Measurements from ENCODE around the gene GRIK1.

GRIK1 gene

DNA sequence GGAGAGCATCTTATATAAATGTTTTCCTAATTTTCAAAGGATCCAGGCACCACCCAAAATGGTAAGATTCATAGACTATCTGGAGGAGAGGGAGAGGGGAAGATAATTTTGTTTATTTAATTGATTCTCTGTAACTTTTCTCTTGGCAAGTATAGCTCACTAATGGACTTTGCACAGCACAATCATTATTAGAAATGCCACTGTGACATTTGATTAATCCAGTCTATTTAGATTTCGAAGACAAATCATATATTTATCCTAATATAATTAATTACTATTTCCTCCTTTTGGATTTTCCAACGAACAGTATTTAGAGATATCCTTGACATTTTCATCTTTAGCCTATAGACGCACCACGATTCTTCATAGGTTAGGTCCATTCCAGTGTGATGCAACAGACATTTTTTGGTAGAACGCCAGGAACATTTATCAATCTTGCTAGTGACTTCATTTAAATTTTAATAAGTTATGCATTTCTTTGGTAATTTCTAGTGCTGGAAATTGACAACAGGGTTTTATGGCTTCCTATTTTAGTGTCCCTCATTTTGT, 152.4 kb downstream of the GRIK1 start:
- ChIA-PET POLR2A (no interaction called here), CTCF (no interaction called here)
- Histone ChIP-seq H3K36me3 (ENCODE audit: control insufficient read depth in 2 of 2, insufficient read depth in 1 of 2, low read length in 2 of 2) (no peaks in the 10 kb centered on the region), H3K4me3 (ENCODE audit: low read depth, low read length) (no peak overlapping the region), H3K4me1 (ENCODE audit: control insufficient read depth, insufficient read depth, low read length) (no peaks in the 10 kb centered on the region), H3K9me3 (ENCODE audit: control insufficient read depth, insufficient read depth, low read depth, low read length) (no peaks in the 10 kb centered on the region), H3K27ac (ENCODE audit: extremely low read depth, low read depth, low read length) (no peak overlapping the region)
- TF ChIP-seq PRDM10 (tag by site-specific recombination; IDR thresholded peaks at IDR 0.05) (no peak), HOXD13 (CRISPR knock-in tag; IDR thresholded peaks at IDR 0.05; ENCODE audit: borderline replicate concordance) (no peak), ZNF169 (tag by site-specific recombination; IDR thresholded peaks at IDR 0.05) (no peak), ZNF155 (tag by site-specific recombination; IDR thresholded peaks at IDR 0.05) (no peak), ZFP3 (tag by site-specific recombination; IDR thresholded peaks at IDR 0.05; ENCODE audit: low read depth) (no peak), ZNF701 (tag by site-specific recombination; IDR thresholded peaks at IDR 0.05) (no peak), ZNF530 (tag by site-specific recombination; IDR thresholded peaks at IDR 0.05; ENCODE audit: low read depth) (no peak), ZNF132 (tag by site-specific recombination; IDR thresholded peaks at IDR 0.05; ENCODE audit: borderline replicate concordance) (no peak), ZNF596 (tag by site-specific recombination; IDR thresholded peaks at IDR 0.05) (no peak), ZNF19 (tag by site-specific recombination; IDR thresholded peaks at IDR 0.05; ENCODE audit: low read depth) (no peak), ZNF785 (tag by site-specific recombination; IDR thresholded peaks at IDR 0.05) (no peak), ZFP69B (tag by site-specific recombination; IDR thresholded peaks at IDR 0.05) (no peak)
- TF ChIP-seq, protein P1, sequence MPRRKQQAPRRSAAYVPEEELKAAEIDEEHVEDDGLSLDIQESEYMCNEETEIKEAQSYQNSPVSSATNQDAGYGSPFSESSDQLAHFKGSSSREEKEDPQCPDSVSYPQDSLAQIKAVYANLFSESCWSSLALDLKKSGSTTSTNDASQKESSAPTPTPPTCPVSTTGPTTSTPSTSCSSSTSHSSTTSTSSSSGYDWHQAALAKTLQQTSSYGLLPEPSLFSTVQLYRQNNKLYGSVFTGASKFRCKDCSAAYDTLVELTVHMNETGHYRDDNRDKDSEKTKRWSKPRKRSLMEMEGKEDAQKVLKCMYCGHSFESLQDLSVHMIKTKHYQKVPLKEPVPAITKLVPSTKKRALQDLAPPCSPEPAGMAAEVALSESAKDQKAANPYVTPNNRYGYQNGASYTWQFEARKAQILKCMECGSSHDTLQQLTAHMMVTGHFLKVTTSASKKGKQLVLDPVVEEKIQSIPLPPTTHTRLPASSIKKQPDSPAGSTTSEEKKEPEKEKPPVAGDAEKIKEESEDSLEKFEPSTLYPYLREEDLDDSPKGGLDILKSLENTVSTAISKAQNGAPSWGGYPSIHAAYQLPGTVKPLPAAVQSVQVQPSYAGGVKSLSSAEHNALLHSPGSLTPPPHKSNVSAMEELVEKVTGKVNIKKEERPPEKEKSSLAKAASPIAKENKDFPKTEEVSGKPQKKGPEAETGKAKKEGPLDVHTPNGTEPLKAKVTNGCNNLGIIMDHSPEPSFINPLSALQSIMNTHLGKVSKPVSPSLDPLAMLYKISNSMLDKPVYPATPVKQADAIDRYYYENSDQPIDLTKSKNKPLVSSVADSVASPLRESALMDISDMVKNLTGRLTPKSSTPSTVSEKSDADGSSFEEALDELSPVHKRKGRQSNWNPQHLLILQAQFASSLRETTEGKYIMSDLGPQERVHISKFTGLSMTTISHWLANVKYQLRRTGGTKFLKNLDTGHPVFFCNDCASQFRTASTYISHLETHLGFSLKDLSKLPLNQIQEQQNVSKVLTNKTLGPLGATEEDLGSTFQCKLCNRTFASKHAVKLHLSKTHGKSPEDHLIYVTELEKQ (tag by site-specific recombination; IDR thresholded peaks at IDR 0.05; ENCODE audit: borderline replicate concordance) = no peak
- TF ChIP-seq, protein P2, sequence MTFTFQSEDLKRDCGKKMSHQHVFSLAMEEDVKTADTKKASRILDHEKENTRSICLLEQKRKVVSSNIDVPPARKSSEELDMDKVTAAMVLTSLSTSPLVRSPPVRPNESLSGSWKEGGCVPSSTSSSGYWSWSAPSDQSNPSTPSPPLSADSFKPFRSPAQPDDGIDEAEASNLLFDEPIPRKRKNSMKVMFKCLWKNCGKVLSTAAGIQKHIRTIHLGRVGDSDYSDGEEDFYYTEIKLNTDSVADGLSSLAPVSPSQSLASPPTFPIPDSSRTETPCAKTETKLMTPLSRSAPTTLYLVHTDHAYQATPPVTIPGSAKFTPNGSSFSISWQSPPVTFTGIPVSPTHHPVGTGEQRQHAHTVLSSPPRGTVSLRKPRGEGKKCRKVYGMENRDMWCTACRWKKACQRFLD (tag by site-specific recombination; IDR thresholded peaks at IDR 0.05) = no peak

GRCh38 chr21:29786496-29787360, 153.1 kb downstream of the GRIK1 start:
- no peak overlapping the region for H3K27ac ChIP-seq (ENCODE audit: extremely low read depth, low read depth, low read length)
- H3K36me3 ChIP-seq (ENCODE audit: control insufficient read depth in 2 of 2, insufficient read depth in 1 of 2, low read length in 2 of 2) = no peaks in the 10 kb centered on the region
- H3K4me3 ChIP-seq (ENCODE audit: low read depth, low read length) = no peak overlapping the region
- CTCF ChIA-PET = no interaction called here
- POLR2A ChIA-PET = no interaction called here
- no peaks in the 10 kb centered on the region for H3K9me3 ChIP-seq (ENCODE audit: control insufficient read depth, insufficient read depth, low read depth, low read length)
- no peaks in the 10 kb centered on the region for H3K4me1 ChIP-seq (ENCODE audit: control insufficient read depth, insufficient read depth, low read length)
- no peak for TF ChIP-seq ZNF302 (tag by site-specific recombination; IDR thresholded peaks at IDR 0.05; ENCODE audit: low read depth)
- TF ChIP-seq ZNF449 (tag by site-specific recombination; IDR thresholded peaks at IDR 0.05) = no peak
- TF ChIP-seq ZNF24 (tag by site-specific recombination; IDR thresholded peaks at IDR 0.05) = no peak
- TF ChIP-seq ZBTB10 (tag by site-specific recombination; IDR thresholded peaks at IDR 0.05) = no peak
- TF ChIP-seq ZNF169 (tag by site-specific recombination; IDR thresholded peaks at IDR 0.05) = no peak
- no peak for TF ChIP-seq ZIC2 (tag by site-specific recombination; IDR thresholded peaks at IDR 0.05)
- TF ChIP-seq ZNF544 (tag by site-specific recombination; IDR thresholded peaks at IDR 0.05) = no peak
- TF ChIP-seq ZNF621 (tag by site-specific recombination; IDR thresholded peaks at IDR 0.05) = no peak
- TF ChIP-seq ZSCAN30 (tag by site-specific recombination; IDR thresholded peaks at IDR 0.05) = no peak
